Vagina (tissue), 2 donors: ENCODE results near the gene PURA.

Source experiments
- POLR2A ChIP-seq, 2 donors: fragments of 450-650 bp; IDR thresholded peaks; one replicate each; pipeline ENCODE4 v1.6.1; 2017; ENCODE audit warnings: antibody characterized with exemption in 2 of 2, mild to moderate bottlenecking in 2 of 2, moderate library complexity in 2 of 2
- TF ChIP-seq, protein P1 (sequence below), 3 experiments: fragments of 450-650 bp in 2 of 3; fragments of 200-600 bp in 1 of 3; sonication (generic) in 1 of 3; IDR thresholded peaks; one replicate each; pipeline ENCODE4 v1.5.1; 2017 to 2019; ENCODE audit warnings: antibody characterized with exemption in 3 of 3, mild to moderate bottlenecking in 2 of 3, moderate library complexity in 2 of 3

DNA sequence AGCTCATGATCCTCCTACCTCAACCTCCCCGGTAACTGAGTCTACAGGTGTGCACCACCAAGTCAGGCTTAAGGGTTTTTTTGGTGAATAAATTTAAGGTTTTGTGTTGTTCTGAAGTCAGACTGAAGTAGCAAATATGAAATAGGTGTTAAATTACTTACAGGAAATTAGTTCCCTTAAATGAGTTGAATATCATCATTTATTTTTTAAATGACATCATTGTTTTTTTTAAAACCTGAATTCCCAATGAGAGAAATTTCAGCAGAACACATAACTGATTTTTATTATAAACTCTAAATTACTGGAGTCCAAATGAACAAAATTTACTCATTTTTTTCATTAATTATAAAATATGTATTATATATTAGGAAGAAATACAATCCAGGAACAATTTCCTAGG, 37.8 kb upstream of the PURA start:
- TF ChIP-seq, protein P1, sequence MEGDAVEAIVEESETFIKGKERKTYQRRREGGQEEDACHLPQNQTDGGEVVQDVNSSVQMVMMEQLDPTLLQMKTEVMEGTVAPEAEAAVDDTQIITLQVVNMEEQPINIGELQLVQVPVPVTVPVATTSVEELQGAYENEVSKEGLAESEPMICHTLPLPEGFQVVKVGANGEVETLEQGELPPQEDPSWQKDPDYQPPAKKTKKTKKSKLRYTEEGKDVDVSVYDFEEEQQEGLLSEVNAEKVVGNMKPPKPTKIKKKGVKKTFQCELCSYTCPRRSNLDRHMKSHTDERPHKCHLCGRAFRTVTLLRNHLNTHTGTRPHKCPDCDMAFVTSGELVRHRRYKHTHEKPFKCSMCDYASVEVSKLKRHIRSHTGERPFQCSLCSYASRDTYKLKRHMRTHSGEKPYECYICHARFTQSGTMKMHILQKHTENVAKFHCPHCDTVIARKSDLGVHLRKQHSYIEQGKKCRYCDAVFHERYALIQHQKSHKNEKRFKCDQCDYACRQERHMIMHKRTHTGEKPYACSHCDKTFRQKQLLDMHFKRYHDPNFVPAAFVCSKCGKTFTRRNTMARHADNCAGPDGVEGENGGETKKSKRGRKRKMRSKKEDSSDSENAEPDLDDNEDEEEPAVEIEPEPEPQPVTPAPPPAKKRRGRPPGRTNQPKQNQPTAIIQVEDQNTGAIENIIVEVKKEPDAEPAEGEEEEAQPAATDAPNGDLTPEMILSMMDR (IDR thresholded peaks at IDR 0.05): no peak
- TF ChIP-seq POLR2A (IDR thresholded peaks at IDR 0.05): no peak
